HepG2 (cell line): ENCODE results near the gene SNX10. TPM values are rescaled to one million over a fixed set of nuclear protein-coding genes. Genes with fewer than 3 reads are reported as not detected.

Experiments
- ATAC-seq: fragments of 200-7000 bp; cut with Tn5 transposase; 3 replicates; pipeline ENCODE4 v1.9.1; 2020; ENCODE audit warnings: mild to moderate bottlenecking, moderate library complexity
- Bru-seq: library from RNA; stranded (reverse); fragments of 400-500 nt; gene quantifications from one replicate; lab custom pipeline; 2021; lab: Mats Ljungman, UMichigan
- BruChase-seq, 2 experiments: library from RNA; stranded (reverse); fragments of 400-500 nt; gene quantifications; one replicate each; lab custom pipeline; 2021; lab: Mats Ljungman, UMichigan
- BruUV-seq: library from RNA; stranded (reverse); fragments of 400-500 nt; replicated peaks from 2 replicates; lab custom pipeline; 2021; lab: Mats Ljungman, UMichigan
- CTCF ChIA-PET: fragments of 300-600 bp; formaldehyde crosslinking; extraction: SDS; loops from one replicate; lab custom pipeline; 2021; ENCODE audit warnings: low total read pairs, inconsistent platforms, low intra/inter-chr PET ratio; lab: Yijun Ruan, JAX
- POLR2A ChIA-PET: fragments of 350-600 bp; sonication (Branson Sonifier 250); formaldehyde crosslinking; loops from one replicate; lab custom pipeline; 2020; ENCODE audit warnings: antibody characterized with exemption, inconsistent platforms; lab: Yijun Ruan, JAX
- DNase-seq: peaks from one replicate; pipeline ENCODE4 v3.0.0-alpha.2; 2015; ENCODE audit warnings: low spot score
- FAIRE-seq: peaks from 3 replicates; lab custom pipeline; 2011; peaks lifted over from hg19 to GRCh38; lab: Jason Lieb, UNC
- H2AFZ ChIP-seq: one replicate; pipeline ENCODE4 v1.6.1; 2011; ENCODE audit warnings: low read length, inconsistent platforms
- H3K27ac ChIP-seq: fragments of 300-600 bp; 3 replicates; pipeline ENCODE4 v1.8.0; 2011; ENCODE audit warnings: mixed run types, mild to moderate bottlenecking, mixed read lengths, low read length, inconsistent platforms; ENCODE audit not compliant: insufficient read depth; ENCODE audit errors: extremely low read length
- H3K27me3 ChIP-seq, 2 experiments: fragments of 200-600 bp in 1 of 2; 2 replicates in 1 of 2; 3 replicates in 1 of 2; pipeline versions ENCODE4 v1.6.0 to v1.8.0; 2011; ENCODE audit warnings: low read length in 2 of 2, mild to moderate bottlenecking in 2 of 2, moderate library complexity in 2 of 2, inconsistent platforms in 1 of 2; ENCODE audit not compliant: insufficient read depth in 2 of 2, control insufficient read depth in 1 of 2
- H3K36me3 ChIP-seq, 2 experiments: fragments of 200-600 bp in 1 of 2; replicated peaks in 1 of 2; 2 replicates in 1 of 2; 3 replicates in 1 of 2; pipeline versions ENCODE4 v1.5.1 to v1.8.0; 2011; ENCODE audit warnings: low read length in 2 of 2, inconsistent platforms in 1 of 2; ENCODE audit not compliant: insufficient read depth in 2 of 2, control insufficient read depth in 1 of 2
- H3K4me1 ChIP-seq: 2 replicates; pipeline ENCODE4 v1.5.1; 2012; ENCODE audit warnings: low read length, inconsistent platforms; ENCODE audit not compliant: insufficient read depth
- H3K4me2 ChIP-seq: 2 replicates; pipeline ENCODE4 v1.6.0; 2011; ENCODE audit warnings: low read depth, low read length, inconsistent platforms
- H3K4me3 ChIP-seq, 3 experiments: fragments of 200-600 bp in 1 of 3; sonication (generic), shearing (Covaris generic) in 1 of 3; replicated peaks in 1 of 3; 2 replicates each; pipeline ENCODE4 v1.5.1; 2011 to 2016; ENCODE audit warnings: low read length in 3 of 3, inconsistent platforms in 2 of 3, low read depth in 2 of 3, mild to moderate bottlenecking in 2 of 3, control low read depth in 1 of 3, mixed read lengths in 1 of 3; ENCODE audit not compliant: insufficient read depth in 1 of 3
- H3K79me2 ChIP-seq: one replicate; pipeline ENCODE4 v1.6.1; 2011; ENCODE audit warnings: low read length, inconsistent platforms; ENCODE audit not compliant: insufficient read depth
- H3K9ac ChIP-seq: 2 replicates; pipeline ENCODE4 v1.6.0; 2011; ENCODE audit warnings: mild to moderate bottlenecking, low read depth, low read length, inconsistent platforms; ENCODE audit not compliant: insufficient read depth
- H3K9me3 ChIP-seq: 2 replicates; pipeline ENCODE4 v1.5.1; 2012; ENCODE audit warnings: mild to moderate bottlenecking, low read length
- H4K20me1 ChIP-seq: 2 replicates; pipeline ENCODE4 v1.6.0; 2011; ENCODE audit warnings: inconsistent platforms, mild to moderate bottlenecking, low read length, moderate library complexity; ENCODE audit not compliant: insufficient read depth
- HDAC2 ChIP-seq: sonication (generic); formaldehyde crosslinking; IDR thresholded peaks from 2 replicates; pipeline ENCODE4 v1.4.0; 2020; ENCODE audit warnings: missing genetic modification reagents
- HOXA3 ChIP-seq: sonication (generic); formaldehyde crosslinking; IDR thresholded peaks from 2 replicates; pipeline ENCODE4 v1.5.0; 2020; ENCODE audit warnings: missing genetic modification reagents
- IKZF1 ChIP-seq: fragments of 450-650 bp; IDR thresholded peaks from 2 replicates; pipeline ENCODE4 v1.7.1; 2016
- MED13 ChIP-seq: sonication (generic); formaldehyde crosslinking; IDR thresholded peaks from 2 replicates; pipeline ENCODE4 v1.5.0; 2020; ENCODE audit warnings: missing genetic modification reagents
- NONO ChIP-seq, 2 experiments: fragments of 450-650 bp in 1 of 2; sonication (generic) in 1 of 2; formaldehyde crosslinking in 1 of 2; IDR thresholded peaks in 1 of 2; conservative IDR thresholded peaks in 1 of 2; 2 replicates each; pipeline versions ENCODE4 v1.6.1 to v1.8.0; 2017 to 2022; ENCODE audit warnings: mild to moderate bottlenecking in 1 of 2, missing genetic modification reagents in 1 of 2, moderate library complexity in 1 of 2
- RXRB ChIP-seq: IDR thresholded peaks from 2 replicates; pipeline ENCODE4 v1.6.1; 2016; ENCODE audit warnings: borderline replicate concordance, missing genetic modification reagents, missing compliant biosample characterization
- THAP11 ChIP-seq: IDR thresholded peaks from 2 replicates; pipeline ENCODE4 v1.6.1; 2016; ENCODE audit warnings: missing biosample characterization, missing genetic modification reagents
- ZNF746 ChIP-seq: sonication (generic); formaldehyde crosslinking; IDR thresholded peaks from 2 replicates; pipeline ENCODE4 v1.8.0; 2022; ENCODE audit warnings: mild to moderate bottlenecking, missing genetic modification reagents
- ZSCAN9 ChIP-seq: IDR thresholded peaks from 2 replicates; pipeline ENCODE4 v1.6.1; 2016; ENCODE audit warnings: borderline replicate concordance
- WGBS: methylation state at CpG from one replicate; pipeline ENCODE4 v1.1.6; 2017; ENCODE audit warnings: low lambda C conversion rate; 5-methylcytosine and 5-hydroxymethylcytosine counted together
- in situ Hi-C: cut with HindIII; loops from 2 replicates; pipeline ENCODE4 v1.10.0; 2017; ENCODE audit warnings: low pct_unique_long_range_greater_than_20kb; ENCODE audit not compliant: extremely low pct_ligation_motif_present
- intact Hi-C: fragments of 100-400 bp; cut with micrococcal nuclease; formaldehyde crosslinking; loops from one replicate; pipeline ENCODE4 v1.10.0; 2022; ENCODE audit not compliant: unreplicated experiment
- long read RNA-seq, 2 experiments: library from RNA in 1 of 2; library from polyadenylated mRNA in 1 of 2; stranded (forward) in 1 of 2; unstranded in 1 of 2; transcript quantifications; one replicate each; pipeline ENCODE4 v2.0.0, GENCODE V29; 2019 to 2022
- polyA minus RNA-seq, 3 experiments: library from RNA; depleted of rRNA, polyadenylated mRNA; stranded (reverse); fragments of >200 nt; gene quantifications; 2 replicates each; pipeline ENCODE4 v1.2.3, GENCODE V29; 2011; ENCODE audit warnings: low replicate concordance in 1 of 3
- polyA plus RNA-seq, 8 experiments: library from polyadenylated mRNA; depleted of rRNA in 3 of 8; stranded (reverse) in 7 of 8; unstranded in 1 of 8; fragments of >200 nt; fragmentation: Illumina TruSeq in 4 of 8; extraction: Trizol in 4 of 8; gene quantifications; 2 replicates each; pipeline versions ENCODE4 v1.2.1 to v1.2.3, GENCODE V29; 2011 to 2016; ENCODE audit warnings: low read depth in 4 of 8, missing spikeins in 1 of 8, mixed read lengths in 1 of 8; ENCODE audit not compliant: insufficient read depth in 1 of 8
- total RNA-seq, 5 experiments: library from RNA; depleted of rRNA; stranded (reverse); fragments of >200 nt; fragmentation: Illumina TruSeq; extraction: Trizol; gene quantifications; 2 replicates each; pipeline ENCODE4 v1.2.3, GENCODE V29; 2016; ENCODE audit warnings: low read depth in 1 of 5
- TF ChIP-seq, protein P1 (sequence below): sonication (generic); formaldehyde crosslinking; IDR thresholded peaks from 2 replicates; pipeline ENCODE4 v1.4.0; 2020; ENCODE audit warnings: missing genetic modification reagents
- TF ChIP-seq, protein P2 (sequence below): IDR thresholded peaks from 2 replicates; pipeline ENCODE4 v1.6.1; 2018; ENCODE audit warnings: missing genetic modification reagents
- TF ChIP-seq, protein P3 (sequence below): sonication (generic); formaldehyde crosslinking; IDR thresholded peaks from 2 replicates; pipeline ENCODE4 v1.4.0; 2020; ENCODE audit warnings: missing genetic modification reagents

The SNX10 gene, protein sequence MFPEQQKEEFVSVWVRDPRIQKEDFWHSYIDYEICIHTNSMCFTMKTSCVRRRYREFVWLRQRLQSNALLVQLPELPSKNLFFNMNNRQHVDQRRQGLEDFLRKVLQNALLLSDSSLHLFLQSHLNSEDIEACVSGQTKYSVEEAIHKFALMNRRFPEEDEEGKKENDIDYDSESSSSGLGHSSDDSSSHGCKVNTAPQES
- 26.0 and 43.1 TPM in 2 replicates for total RNA-seq (2016; rRNA removed; fragmentation: Illumina TruSeq; extraction: Trizol)
- 11.0 and 13.9 TPM in 2 replicates for total RNA-seq (2016; cell fraction: cytosol; rRNA removed; fragmentation: Illumina TruSeq; extraction: Trizol; ENCODE audit: low read depth)
- 26.8 and 44.6 TPM in 2 replicates for total RNA-seq (2016; cell fraction: insoluble cytoplasmic fraction; rRNA removed; fragmentation: Illumina TruSeq; extraction: Trizol)
- 36.5 and 37.9 TPM in 2 replicates for total RNA-seq (2016; cell fraction: membrane; rRNA removed; fragmentation: Illumina TruSeq; extraction: Trizol)
- 14.2 and 18.3 TPM in 2 replicates for total RNA-seq (2016; cell fraction: nucleus; rRNA removed; fragmentation: Illumina TruSeq; extraction: Trizol)
- polyA plus RNA-seq (2011; rRNA removed), result 18.6 and 27.6 TPM in 2 replicates
- polyA plus RNA-seq (2011; cell fraction: cytosol; rRNA removed), result 13.8 and 23.3 TPM in 2 replicates
- 5.2 and 8.7 TPM in 2 replicates for polyA plus RNA-seq (2011; cell fraction: nucleus; rRNA removed)
- 32.4 and 42.5 TPM in 2 replicates for polyA plus RNA-seq (2012)
- polyA plus RNA-seq (2016; cell fraction: cytosol; fragmentation: Illumina TruSeq; extraction: Trizol; ENCODE audit: low read depth), result 19.2 and 21.4 TPM in 2 replicates
- 55.9 and 58.7 TPM in 2 replicates for polyA plus RNA-seq (2016; cell fraction: insoluble cytoplasmic fraction; fragmentation: Illumina TruSeq; extraction: Trizol; ENCODE audit: low read depth)
- 39.2 and 40.3 TPM in 2 replicates for polyA plus RNA-seq (2016; cell fraction: membrane; fragmentation: Illumina TruSeq; extraction: Trizol; ENCODE audit: low read depth)
- 28.8 and 32.3 TPM in 2 replicates for polyA plus RNA-seq (2016; cell fraction: nucleus; fragmentation: Illumina TruSeq; extraction: Trizol; ENCODE audit: insufficient read depth, low read depth)
- 1.4 and 7.6 TPM in 2 replicates for polyA minus RNA-seq (2011; rRNA and poly(A)+ RNA removed; ENCODE audit: low replicate concordance)
- 18.6 and 21.0 TPM in 2 replicates for polyA minus RNA-seq (2011; cell fraction: cytosol; rRNA and poly(A)+ RNA removed)
- polyA minus RNA-seq (2011; cell fraction: nucleus; rRNA and poly(A)+ RNA removed), result 12.9 and 18.8 TPM in 2 replicates
- Bru-seq, nascent RNA, result percentile 65 among the genes with signal in this experiment
- BruChase-seq, experiment 1, labeled RNA remaining after a 6-hour chase, result percentile 60 among the genes with signal in this experiment
- percentile 57 among the genes with signal in this experiment for BruChase-seq, experiment 2, labeled RNA remaining after a 2-hour chase
- long read RNA-seq, experiment 1, transcript SNX10-201 (7 exons, 2,546 nt), result major isoform, 20 of 31 reads
- long read RNA-seq, experiment 1, partial matches to known transcripts, result 8 of 31 reads
- long read RNA-seq, experiment 1, other reads (novel, unspliced or antisense), result 3 of 31 reads
- long read RNA-seq, experiment 2, partial matches to known transcripts, result 1 of 31 reads
- long read RNA-seq, experiment 2, other reads (novel, unspliced or antisense), result 28 of 31 reads

DNA sequence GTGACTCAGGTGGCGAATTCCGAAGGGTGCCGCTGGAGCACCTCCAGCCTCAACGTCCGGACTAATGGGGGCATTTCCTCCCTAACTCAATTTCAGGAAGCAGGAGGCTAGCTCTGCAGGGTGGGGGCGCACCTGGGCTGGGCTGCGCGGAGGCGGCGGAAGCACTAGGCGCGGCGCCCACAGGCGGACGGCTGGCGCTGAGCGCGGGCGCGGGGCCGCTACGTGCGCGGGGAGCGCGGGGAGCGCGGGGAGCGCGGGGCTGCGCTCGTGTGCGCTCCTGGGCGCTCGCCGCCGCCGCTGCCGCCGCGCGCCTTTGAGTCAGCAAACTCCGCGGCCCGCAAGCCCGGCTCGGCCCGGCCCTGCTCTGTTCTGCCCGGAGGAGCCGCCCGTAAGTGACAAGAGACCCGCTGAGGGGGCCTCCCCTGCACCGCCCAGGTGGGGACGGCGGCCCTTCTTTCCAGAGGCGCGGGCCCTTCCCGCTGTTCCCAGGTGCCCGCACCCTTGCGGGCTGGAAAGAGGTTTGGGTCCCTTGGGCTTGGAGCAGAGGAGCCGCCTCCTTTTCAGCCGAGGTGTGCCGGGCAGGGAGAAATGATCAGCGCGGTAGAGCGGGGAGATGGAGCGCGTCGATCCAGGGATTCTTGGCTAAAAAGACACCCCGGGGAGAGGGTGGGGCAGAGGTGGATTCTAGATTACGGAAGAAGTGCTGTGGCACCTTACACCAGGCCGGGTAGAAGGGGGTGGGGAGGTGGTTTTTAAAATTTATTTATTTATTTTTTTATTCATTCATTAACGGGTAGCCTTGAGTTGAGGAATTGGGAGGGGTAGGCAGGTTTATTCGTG lies at the start of gene SNX10:
Gene SNX10 (plus strand): TSS at position 164 of the 840 bp plus-strand sequence. CDS start 54,581 bp downstream, outside the sequence.
- H3K27ac ChIP-seq, result peak within 1 kb of the TSS; percentile 77
- peak within 1 kb of the TSS; percentile 74 for H2AFZ ChIP-seq
- peaks cover 24% of the 10 kb centered on the region for H3K79me2 ChIP-seq
- H4K20me1 ChIP-seq, result no peaks in the 10 kb centered on the region
- no peaks in the 10 kb centered on the region for H3K36me3 ChIP-seq
- H3K4me1 ChIP-seq, result peaks cover 26% of the 10 kb centered on the region
- BruUV-seq, result TSS peak; percentile 47
- H3K4me2 ChIP-seq, result peak within 1 kb of the TSS; percentile 94
- intact Hi-C loops, result loop anchor here (1.0 to 5.0 kb wide), 4 partner anchors 55 to 375 kb away; partner anchors contain the start of genes CBX3 and HNRNPA2B1
- WGBS, result under 1% methylated on average over 21 of the region's 74 CpGs
- H3K27me3 ChIP-seq, result peaks cover 0 to 3% of the 10 kb centered on the region in 2 experiments; a peak in 2 of 5 replicates
- POLR2A ChIA-PET, result interaction anchor here (0.7 to 5.1 kb wide), 6 partner anchors 12 to 71 kb away, joined by 3 to 33 read pairs (median 4); no protein-coding TSS in a partner anchor
- in situ Hi-C loops, result loop anchor here (5.0 to 25.0 kb wide), 2 partner anchors 75 to 405 kb away; no protein-coding TSS in a partner anchor
- FAIRE-seq (no peak), DNase-seq (peak; percentile 59), ATAC-seq (peak; percentile 95)
- peak within 1 kb of the TSS; percentile 83 for H3K9ac ChIP-seq
- no peaks in the 10 kb centered on the region for H3K9me3 ChIP-seq
- CTCF ChIA-PET, result interaction anchor here (1.4 kb wide), 1 partner anchor 73 kb away, joined by 10 read pairs; no protein-coding TSS in a partner anchor
- H3K4me3 ChIP-seq, result peak within 1 kb of the TSS; percentile 90 to 96 (median 94)
- TF ChIP-seq, protein P1, sequence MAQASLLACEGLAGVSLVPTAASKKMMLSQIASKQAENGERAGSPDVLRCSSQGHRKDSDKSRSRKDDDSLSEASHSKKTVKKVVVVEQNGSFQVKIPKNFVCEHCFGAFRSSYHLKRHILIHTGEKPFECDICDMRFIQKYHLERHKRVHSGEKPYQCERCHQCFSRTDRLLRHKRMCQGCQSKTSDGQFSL (CRISPR knock-in tag), result no peak
- TF ChIP-seq NONO (IDR thresholded peaks at IDR 0.05) (no peak), NONO (CRISPR knock-in tag; conservative IDR thresholded peaks at IDR 0.05) (peak; percentile 39; the same call in 1 of the 2 replicates), IKZF1 (no peak), THAP11 (CRISPR knock-in tag) (0 out of 2 replicates have a peak, but pooled peaks have one; percentile 22), HDAC2 (CRISPR knock-in tag) (peak; percentile 54; the same call in 1 of the 2 replicates), ZNF746 (0 out of 2 replicates have a peak, but pooled peaks have one; percentile 1), ZSCAN9 (CRISPR knock-in tag) (peak; percentile 41; the same call in 1 of the 2 replicates), RXRB (CRISPR knock-in tag) (no peak), MED13 (CRISPR knock-in tag) (peak; percentile 58; the same call in 1 of the 2 replicates), HOXA3 (peak; percentile 83)
- TF ChIP-seq, protein P2, sequence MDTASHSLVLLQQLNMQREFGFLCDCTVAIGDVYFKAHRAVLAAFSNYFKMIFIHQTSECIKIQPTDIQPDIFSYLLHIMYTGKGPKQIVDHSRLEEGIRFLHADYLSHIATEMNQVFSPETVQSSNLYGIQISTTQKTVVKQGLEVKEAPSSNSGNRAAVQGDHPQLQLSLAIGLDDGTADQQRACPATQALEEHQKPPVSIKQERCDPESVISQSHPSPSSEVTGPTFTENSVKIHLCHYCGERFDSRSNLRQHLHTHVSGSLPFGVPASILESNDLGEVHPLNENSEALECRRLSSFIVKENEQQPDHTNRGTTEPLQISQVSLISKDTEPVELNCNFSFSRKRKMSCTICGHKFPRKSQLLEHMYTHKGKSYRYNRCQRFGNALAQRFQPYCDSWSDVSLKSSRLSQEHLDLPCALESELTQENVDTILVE (CRISPR knock-in tag), result peak; percentile 40; the same call in 1 of the 2 replicates
- TF ChIP-seq, protein P3, sequence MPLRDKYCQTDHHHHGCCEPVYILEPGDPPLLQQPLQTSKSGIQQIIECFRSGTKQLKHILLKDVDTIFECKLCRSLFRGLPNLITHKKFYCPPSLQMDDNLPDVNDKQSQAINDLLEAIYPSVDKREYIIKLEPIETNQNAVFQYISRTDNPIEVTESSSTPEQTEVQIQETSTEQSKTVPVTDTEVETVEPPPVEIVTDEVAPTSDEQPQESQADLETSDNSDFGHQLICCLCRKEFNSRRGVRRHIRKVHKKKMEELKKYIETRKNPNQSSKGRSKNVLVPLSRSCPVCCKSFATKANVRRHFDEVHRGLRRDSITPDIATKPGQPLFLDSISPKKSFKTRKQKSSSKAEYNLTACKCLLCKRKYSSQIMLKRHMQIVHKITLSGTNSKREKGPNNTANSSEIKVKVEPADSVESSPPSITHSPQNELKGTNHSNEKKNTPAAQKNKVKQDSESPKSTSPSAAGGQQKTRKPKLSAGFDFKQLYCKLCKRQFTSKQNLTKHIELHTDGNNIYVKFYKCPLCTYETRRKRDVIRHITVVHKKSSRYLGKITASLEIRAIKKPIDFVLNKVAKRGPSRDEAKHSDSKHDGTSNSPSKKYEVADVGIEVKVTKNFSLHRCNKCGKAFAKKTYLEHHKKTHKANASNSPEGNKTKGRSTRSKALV (CRISPR knock-in tag), result 0 out of 2 replicates have a peak, but pooled peaks have one; percentile 47
